Measurements from ENCODE around the gene PAQR8.
"Not testable (repeated sequence)": the region's sequence is repeated elsewhere in the genome, so short reads cannot be mapped to it uniquely, and the experiment has no call there.

PAQR8 gene

GRCh38 chr6:52410979-52411378 is 49.0 kb downstream of the PAQR8 start:
- no peak for DNase-seq (ENCODE audit: low read depth in 2 of 2)

- no peak for DNase-seq (ENCODE audit: low read depth in 2 of 2)
These were observed 50.0 kb downstream of the PAQR8 start for GRCh38 chr6:52411911-52412310.

GRCh38 chr6:52415333-52415732 is 53.4 kb downstream of the PAQR8 start:
- DNase-seq (ENCODE audit: low read depth in 2 of 2): no peak

GRCh38 chr6:52415917-52416628 is 54.1 kb downstream of the PAQR8 start:
- no peak for DNase-seq (ENCODE audit: low read depth in 2 of 2)

GRCh38 chr6:52416629-52417151 is 54.7 kb downstream of the PAQR8 start:
- DNase-seq (ENCODE audit: low read depth in 2 of 2): no peak

GRCh38 chr6:52417675-52418111 is 55.7 kb downstream of the PAQR8 start:
- no peak for DNase-seq (ENCODE audit: low read depth in 2 of 2)

GRCh38 chr6:52418606-52419005 is 56.7 kb downstream of the PAQR8 start:
- DNase-seq (ENCODE audit: low read depth in 2 of 2): no peak

- peak; percentile 96 to 98 for DNase-seq (ENCODE audit: low read depth in 2 of 2)
These were observed 58.1 kb downstream of the PAQR8 start, which contains the start of gene EFHC1 for GRCh38 chr6:52419809-52420667. TSS of gene EFHC1 (plus strand) at chr6:52420342. CDS start at chr6:52420411, 69 bp downstream.

GRCh38 chr6:52420668-52421358 is 58.9 kb downstream of the PAQR8 start:
- no peak for DNase-seq (ENCODE audit: low read depth in 2 of 2)

GRCh38 chr6:52422156-52422555 is 60.2 kb downstream of the PAQR8 start:
- no peak for DNase-seq (ENCODE audit: low read depth in 2 of 2)

GRCh38 chr6:52423448-52423847 is 61.5 kb downstream of the PAQR8 start:
- no peak for DNase-seq (ENCODE audit: low read depth in 2 of 2)

- DNase-seq (ENCODE audit: low read depth in 2 of 2): no peak
These were observed 62.0 kb downstream of the PAQR8 start for GRCh38 chr6:52423971-52424381.

- no peak for DNase-seq (ENCODE audit: low read depth in 2 of 2)
These were observed 62.6 kb downstream of the PAQR8 start for GRCh38 chr6:52424513-52424912.

- DNase-seq (ENCODE audit: low read depth in 2 of 2): no peak
These were observed 64.7 kb downstream of the PAQR8 start for GRCh38 chr6:52426667-52427066.

- DNase-seq (ENCODE audit: low read depth in 2 of 2): not testable (repeated sequence)
These were observed 71.3 kb downstream of the PAQR8 start for GRCh38 chr6:52433294-52433693.

- no peak for DNase-seq (ENCODE audit: low read depth in 2 of 2)
These were observed 73.4 kb downstream of the PAQR8 start for GRCh38 chr6:52435345-52435744.

- DNase-seq (ENCODE audit: low read depth in 2 of 2): no peak
These were observed 77.0 kb downstream of the PAQR8 start for GRCh38 chr6:52438926-52439325.

GRCh38 chr6:52454556-52454955 is 92.6 kb downstream of the PAQR8 start:
- DNase-seq (ENCODE audit: low read depth in 2 of 2): no peak

GRCh38 chr6:52457096-52457495 is 95.1 kb downstream of the PAQR8 start:
- DNase-seq (ENCODE audit: low read depth in 2 of 2): no peak

Measured in stimulated activated CD4-positive, alpha-beta T cell treated with anti-CD3 and anti-CD28 coated beads, Interleukin-12 subunit alpha, Interleukin-12 subunit beta, amount 100 ng/mL, for 24 hours (primary cell).